IMR-90 (cell line): ENCODE results near the gene SLC35G6. TPM values are rescaled to one million over a fixed set of nuclear protein-coding genes. Genes with fewer than 3 reads are reported as not detected.

ENCODE experiments used
- ATAC-seq: fragments of 200-7000 bp; cut with Tn5 transposase; 2 replicates; pipeline ENCODE4 v1.9.1; 2020; ENCODE audit warnings: low read depth, mild to moderate bottlenecking, moderate library complexity
- BruUV-seq: library from RNA; stranded (reverse); fragments of 400-500 nt; replicated peaks from 2 replicates; lab custom pipeline; 2021; lab: Mats Ljungman, UMichigan
- CTCF ChIA-PET: fragments of 300-600 bp; formaldehyde crosslinking; extraction: SDS; loops from one replicate; lab custom pipeline; 2021; ENCODE audit warnings: antibody characterized with exemption; lab: Yijun Ruan, JAX
- POLR2A ChIA-PET: fragments of 300-600 bp; sonication (Branson Sonifier 250); formaldehyde crosslinking; loops from one replicate; lab custom pipeline; 2022; ENCODE audit warnings: antibody characterized with exemption; ENCODE audit not compliant: unreplicated experiment; lab: Charles Lee
- DNase-seq: peaks from one replicate; pipeline ENCODE4 v3.0.0; 2013
- H2AFZ ChIP-seq: replicated peaks from 2 replicates; pipeline ENCODE3; 2013; ENCODE audit warnings: low read length, mild to moderate bottlenecking; ENCODE audit not compliant: poor library complexity
- H2AK5ac ChIP-seq: 2 replicates; pipeline ENCODE4 v1.6.1; 2013; ENCODE audit warnings: low read depth, low read length, inconsistent platforms
- H2AK9ac ChIP-seq: replicated peaks from 2 replicates; pipeline ENCODE3; 2013; ENCODE audit warnings: mild to moderate bottlenecking, low read depth, low read length, moderate library complexity; ENCODE audit not compliant: poor library complexity
- H2BK120ac ChIP-seq: 2 replicates; pipeline ENCODE4 v1.6.1; 2013; ENCODE audit warnings: low read depth, low read length, inconsistent platforms
- H2BK15ac ChIP-seq: 3 replicates; pipeline ENCODE4 v1.6.1; 2013; ENCODE audit warnings: low read depth, low read length, inconsistent platforms
- H2BK20ac ChIP-seq: 2 replicates; pipeline ENCODE4 v1.6.1; 2013; ENCODE audit warnings: low read depth, mild to moderate bottlenecking, inconsistent platforms, low read length, moderate library complexity
- H2BK5ac ChIP-seq: 2 replicates; pipeline ENCODE4 v1.6.1; 2013; ENCODE audit warnings: mild to moderate bottlenecking, low read depth, low read length, inconsistent platforms; ENCODE audit not compliant: poor library complexity, severe bottlenecking
- H3K14ac ChIP-seq: replicated peaks from 2 replicates; pipeline ENCODE4 v1.6.1; 2013; ENCODE audit warnings: low read depth, low read length, inconsistent platforms
- H3K18ac ChIP-seq: 2 replicates; pipeline ENCODE4 v1.6.1; 2013; ENCODE audit warnings: low read depth, low read length, control low read depth
- H3K23ac ChIP-seq: 2 replicates; pipeline ENCODE4 v1.6.1; 2013; ENCODE audit warnings: low read depth, low read length, inconsistent platforms
- H3K27ac ChIP-seq: 2 replicates; pipeline ENCODE4 v1.5.1; 2013; ENCODE audit warnings: mild to moderate bottlenecking, control low read depth, low read length; ENCODE audit not compliant: insufficient read depth
- H3K27me3 ChIP-seq: 2 replicates; pipeline ENCODE4 v1.6.1; 2013; ENCODE audit warnings: low read length; ENCODE audit not compliant: control insufficient read depth, insufficient read depth
- H3K36me3 ChIP-seq: 2 replicates; pipeline ENCODE4 v1.6.1; 2013; ENCODE audit warnings: low read length, mixed read lengths; ENCODE audit not compliant: control insufficient read depth, insufficient read depth
- H3K4ac ChIP-seq: 2 replicates; pipeline ENCODE4 v1.6.1; 2013; ENCODE audit warnings: low read depth, low read length, inconsistent platforms
- H3K4me1 ChIP-seq: 2 replicates; pipeline ENCODE4 v1.6.1; 2013; ENCODE audit warnings: low read length, mixed read lengths; ENCODE audit not compliant: control insufficient read depth, insufficient read depth
- H3K4me2 ChIP-seq: 2 replicates; pipeline ENCODE4 v1.6.1; 2013; ENCODE audit warnings: low read depth, mild to moderate bottlenecking, control low read depth, low read length, moderate library complexity
- H3K4me3 ChIP-seq: 2 replicates; pipeline ENCODE4 v1.5.1; 2013; ENCODE audit warnings: low read depth, mild to moderate bottlenecking, control low read depth, low read length, moderate library complexity; ENCODE audit not compliant: insufficient read depth
- H3K56ac ChIP-seq: 2 replicates; pipeline ENCODE4 v1.6.1; 2013; ENCODE audit warnings: low read length, inconsistent platforms; ENCODE audit not compliant: insufficient read depth; ENCODE audit errors: extremely low read depth
- H3K79me1 ChIP-seq, 2 experiments: 2 replicates each; pipeline ENCODE4 v1.6.1; 2013; ENCODE audit warnings: low read length in 2 of 2, inconsistent platforms in 1 of 2, low read depth in 1 of 2
- H3K9ac ChIP-seq: 2 replicates; pipeline ENCODE4 v1.6.1; 2013; ENCODE audit warnings: low read depth, low read length, control low read depth
- H3K9me1 ChIP-seq: 2 replicates; pipeline ENCODE4 v1.6.1; 2013; ENCODE audit warnings: low read length, inconsistent platforms; ENCODE audit not compliant: insufficient read depth
- H3K9me3 ChIP-seq: 2 replicates; pipeline ENCODE4 v1.6.1; 2013; ENCODE audit warnings: low read length; ENCODE audit not compliant: control insufficient read depth, insufficient read depth
- H4K20me1 ChIP-seq: 2 replicates; pipeline ENCODE4 v1.6.1; 2013; ENCODE audit warnings: low read length, inconsistent platforms; ENCODE audit not compliant: insufficient read depth
- H4K5ac ChIP-seq: 2 replicates; pipeline ENCODE4 v1.6.1; 2013; ENCODE audit warnings: mild to moderate bottlenecking, low read depth, low read length, control low read depth
- H4K8ac ChIP-seq, 2 experiments: 2 replicates each; pipeline ENCODE4 v1.6.1; 2013; ENCODE audit warnings: low read depth in 2 of 2, low read length in 2 of 2, control low read depth in 1 of 2, inconsistent platforms in 1 of 2
- H4K91ac ChIP-seq: 2 replicates; pipeline ENCODE4 v1.6.1; 2013; ENCODE audit warnings: low read depth, low read length, inconsistent platforms; ENCODE audit not compliant: insufficient read depth
- RCOR1 ChIP-seq: IDR thresholded peaks from 2 replicates; pipeline ENCODE4 v1.6.1; 2012; ENCODE audit warnings: mild to moderate bottlenecking, low read length, improper control_type of control experiment; ENCODE audit not compliant: insufficient replicate concordance
- RFX5 ChIP-seq: IDR thresholded peaks from 2 replicates; pipeline ENCODE4 v1.8.0; 2012; ENCODE audit warnings: low read depth, mild to moderate bottlenecking, low read length, moderate library complexity
- WGBS, 2 experiments: methylation state at CpG; one replicate each; pipeline versions ENCODE4 v1.1.5 to v1.1.7; 2013; ENCODE audit warnings: missing lambda C conversion rate in 2 of 2; ENCODE audit not compliant: insufficient read length in 1 of 2; ENCODE audit errors: extremely low coverage in 2 of 2; 5-methylcytosine and 5-hydroxymethylcytosine counted together
- dilution Hi-C: fragments of 300-500 bp; cut with HindIII; formaldehyde crosslinking; loops from one replicate; pipeline ENCODE4 v1.14.3; 2018; ENCODE audit warnings: low sequenced_read_pairs; ENCODE audit not compliant: unreplicated experiment
- in situ Hi-C: fragments of 300-500 bp; cut with MboI; formaldehyde crosslinking; loops from 3 replicates; pipeline ENCODE4 v1.14.3; 2019; ENCODE audit warnings: low sequenced_read_pairs, inconsistent platforms, mixed read lengths
- intact Hi-C: fragments of 100-400 bp; cut with micrococcal nuclease; formaldehyde crosslinking; loops from 2 replicates; pipeline ENCODE4 v1.10.0; 2022
- polyA plus RNA-seq, 3 experiments: library from polyadenylated mRNA; depleted of rRNA; stranded (reverse); fragments of >200 nt; gene quantifications; 2 replicates each; pipeline ENCODE4 v1.2.3, GENCODE V29; 2012; ENCODE audit warnings: low replicate concordance in 1 of 3
- total RNA-seq: library from RNA; depleted of rRNA; stranded (reverse); fragments of >200 nt; gene quantifications from 2 replicates; pipeline ENCODE4 v1.2.3, GENCODE V29; 2012

SLC35G6 gene
- total and polyA plus RNA-seq, 2 of the 4 experiments (the other 2 are of a cell fraction) = not detected

DNA sequence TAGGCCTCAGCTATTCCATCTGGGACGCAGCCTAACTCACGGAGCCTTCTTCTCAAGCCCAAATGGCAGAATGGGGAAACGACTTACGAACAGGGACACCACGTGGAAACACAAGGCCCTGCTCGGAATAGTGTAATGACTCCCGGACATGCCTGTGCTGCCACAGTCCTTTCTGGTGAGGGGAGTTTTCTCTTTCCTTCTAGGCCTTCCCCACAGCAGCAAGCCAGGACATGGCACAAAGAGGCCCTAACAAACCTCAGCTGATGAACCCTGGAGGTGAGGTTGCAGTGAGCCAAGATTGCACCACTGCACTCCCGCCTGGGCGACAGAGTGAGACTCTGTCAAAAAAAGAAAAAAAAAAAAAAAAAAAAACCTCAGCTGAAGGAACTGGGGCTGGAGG is 17.2 kb upstream of the SLC35G6 start:
- CTCF ChIA-PET = no interaction called here
- Histone ChIP-seq H3K9me3 (no peaks in the 10 kb centered on the region), H4K5ac (no peak overlapping the region), H3K27ac (no peak overlapping the region), H3K23ac (no peak overlapping the region), H3K14ac (no peak overlapping the region), H2AK5ac (no peak overlapping the region), H2AFZ (no peak overlapping the region), H4K8ac (no peak overlapping the region), H4K91ac (no peak overlapping the region), H3K79me1 (peaks cover 16 to 68% of the 10 kb centered on the region in 2 experiments; a peak in 3 of 4 replicates), H3K4me3 (no peak overlapping the region), H4K20me1 (peaks cover 46% of the 10 kb centered on the region), H3K18ac (no peak overlapping the region), H2BK5ac (no peak overlapping the region), H3K27me3 (no peaks in the 10 kb centered on the region), H2BK20ac (no peak overlapping the region), H2BK120ac (no peak overlapping the region), H3K4me1 (peaks cover 9% of the 10 kb centered on the region; the same call in 1 of the 2 replicates), H3K9ac (no peak overlapping the region), H3K4ac (no peak overlapping the region), H3K4me2 (no peak overlapping the region), H3K36me3 (peaks cover 48% of the 10 kb centered on the region), H2BK15ac (no peak overlapping the region), H2AK9ac (no peak overlapping the region), H3K56ac (no peak overlapping the region), H3K9me1 (peaks cover 15% of the 10 kb centered on the region)
- DNase-seq (no peak), ATAC-seq (no peak)
- 80% methylated on average over 2 of the region's 9 CpGs; no CpG with 5 or more reads in 1 of the 2 experiments for WGBS, 2 experiments
- TF ChIP-seq RCOR1 = no peak
- no peak for TF ChIP-seq RFX5
- POLR2A ChIA-PET = no interaction called here
- in situ Hi-C loops = no loop called here
- no TSS peak for BruUV-seq
- dilution Hi-C loops = no loop called here
- intact Hi-C loops = no loop called here
